Activated T-helper 1 cell treated with anti-CD3 and anti-CD28 coated beads, Interleukin-2, amount 50 U/mL, for 16 hours (primary cell): ENCODE results near the gene ZNF483.
"Not testable (repeated sequence)": the region's sequence is repeated elsewhere in the genome, so short reads cannot be mapped to it uniquely, and the experiment has no call there.

Source experiments
- DNase-seq, 2 donors: peaks; one replicate each; pipeline ENCODE4 v3.0.0-alpha.2; 2020; ENCODE audit warnings: low read depth in 1 of 2, low spot score in 1 of 2

The ZNF483 gene

GRCh38 chr9:111525056-111525977 is at the start of gene ZNF483:
Gene ZNF483 (plus strand): TSS chr9:111525179. CDS start chr9:111527396, 2,217 bp downstream.
- peak; percentile 41 to 49 for DNase-seq

- no peak for DNase-seq
These were observed 49.8 kb upstream of the ZNF483 start for GRCh38 chr9:111475195-111475594.

GRCh38 chr9:111477677-111478076 is 47.3 kb upstream of the ZNF483 start:
- DNase-seq = no peak

- no peak for DNase-seq
These were observed 42.9 kb upstream of the ZNF483 start for GRCh38 chr9:111481885-111482636.

GRCh38 chr9:111482694-111483438 is 42.1 kb upstream of the ZNF483 start:
- DNase-seq = peak; percentile 23 to 44

GRCh38 chr9:111483439-111483857 is 41.5 kb upstream of the ZNF483 start:
- DNase-seq = peak; percentile 13 to 52

- peak; percentile 26 to 49 for DNase-seq
These were observed 41.0 kb upstream of the ZNF483 start, which contains the start of gene ECPAS for GRCh38 chr9:111483858-111484571. Gene ECPAS (minus strand): TSS chr9:111484383. CDS start chr9:111472918, 11,465 bp downstream.

- DNase-seq = no peak
These were observed 40.4 kb upstream of the ZNF483 start for GRCh38 chr9:111484572-111484894.

- DNase-seq = not testable (repeated sequence)
These were observed 27.8 kb upstream of the ZNF483 start for GRCh38 chr9:111497196-111497595.

- DNase-seq = no peak
These were observed 23.9 kb upstream of the ZNF483 start for GRCh38 chr9:111501005-111501562.

- no peak for DNase-seq
These were observed 23.3 kb upstream of the ZNF483 start for GRCh38 chr9:111501648-111502047.

GRCh38 chr9:111502506-111502905 is 22.5 kb upstream of the ZNF483 start:
- DNase-seq = no peak

- not testable (repeated sequence) for DNase-seq
These were observed 13.4 kb upstream of the ZNF483 start for GRCh38 chr9:111511581-111511980.

- no peak for DNase-seq
These were observed 10.0 kb upstream of the ZNF483 start for GRCh38 chr9:111514967-111515366.

GRCh38 chr9:111516061-111516465 is 8.9 kb upstream of the ZNF483 start:
- DNase-seq = no peak

- no peak for DNase-seq
These were observed 286 bp upstream of the ZNF483 start for GRCh38 chr9:111524731-111525055.

- DNase-seq = no peak
These were observed 2.4 kb downstream of the ZNF483 start for GRCh38 chr9:111527347-111527746.

GRCh38 chr9:111529787-111530186 is 4.8 kb downstream of the ZNF483 start:
- no peak for DNase-seq

GRCh38 chr9:111531716-111532115 is 6.7 kb downstream of the ZNF483 start:
- DNase-seq = no peak

GRCh38 chr9:111533099-111533790 is 8.3 kb downstream of the ZNF483 start:
- DNase-seq = no peak
